GM21515 (cell line): ENCODE measurements around the gene SUV39H2.
"Not testable (repeated sequence)": the region's sequence is repeated elsewhere in the genome, so short reads cannot be mapped to it uniquely, and the experiment has no call there.

Source experiments
- ATAC-seq: cut with Tn5 transposase; IDR thresholded peaks from one replicate; pipeline ENCODE4 v1.9.1; 2021; ENCODE audit not compliant: unreplicated experiment

The SUV39H2 gene

GRCh38 chr10:14878266-14879123 lies at the start of gene SUV39H2:
SUV39H2 (plus strand) TSS chr10:14878866; CDS start chr10:14878889, 23 bp downstream.
- ATAC-seq = peak; percentile 92

- no peak for ATAC-seq
These were observed 45.6 kb upstream of the SUV39H2 start for GRCh38 chr10:14833106-14833505.

- no peak for ATAC-seq
These were observed 42.5 kb upstream of the SUV39H2 start for GRCh38 chr10:14836208-14836607.

GRCh38 chr10:14837003-14837756 lies 41.5 kb upstream of the SUV39H2 start:
- ATAC-seq = no peak

GRCh38 chr10:14837757-14838581 lies 40.7 kb upstream of the SUV39H2 start, which contains the start of the genes CDNF, HSPA14 and MSANTD7:
CDNF (minus strand) TSS chr10:14838037; CDS start chr10:14837946, 91 bp downstream.
HSPA14 (plus strand) TSS chr10:14838306; CDS start chr10:14838403, 97 bp downstream.
MSANTD7 (plus strand) TSS chr10:14838306; CDS start chr10:14842285, 3,979 bp downstream.
- peak; percentile 91 for ATAC-seq

- peak; percentile 0 for ATAC-seq
These were observed 39.9 kb upstream of the SUV39H2 start for GRCh38 chr10:14838582-14839304.

- ATAC-seq = no peak
These were observed 39.4 kb upstream of the SUV39H2 start for GRCh38 chr10:14839305-14839695.

GRCh38 chr10:14840178-14840577 lies 38.5 kb upstream of the SUV39H2 start:
- ATAC-seq = no peak

GRCh38 chr10:14843327-14843988 lies 35.2 kb upstream of the SUV39H2 start:
- ATAC-seq = no peak

- no peak for ATAC-seq
These were observed 33.7 kb upstream of the SUV39H2 start for GRCh38 chr10:14844948-14845347.

GRCh38 chr10:14852236-14852635 lies 26.4 kb upstream of the SUV39H2 start:
- no peak for ATAC-seq

GRCh38 chr10:14855453-14855852 lies 23.2 kb upstream of the SUV39H2 start:
- no peak for ATAC-seq

- no peak for ATAC-seq
These were observed 20.2 kb upstream of the SUV39H2 start for GRCh38 chr10:14858338-14858960.

GRCh38 chr10:14859043-14859442 lies 19.6 kb upstream of the SUV39H2 start:
- ATAC-seq = no peak

- no peak for ATAC-seq
These were observed 18.9 kb upstream of the SUV39H2 start for GRCh38 chr10:14859775-14860174.

GRCh38 chr10:14860791-14861190 lies 17.9 kb upstream of the SUV39H2 start:
- no peak for ATAC-seq

- ATAC-seq = not testable (repeated sequence)
These were observed 14.2 kb upstream of the SUV39H2 start for GRCh38 chr10:14864466-14864865.

- not testable (repeated sequence) for ATAC-seq
These were observed 13.8 kb upstream of the SUV39H2 start for GRCh38 chr10:14864871-14865270.

GRCh38 chr10:14873090-14873760 lies 5.4 kb upstream of the SUV39H2 start:
- ATAC-seq = no peak
